A549 (cell line): Measurements from ENCODE around the gene ZNF582. TPM values are rescaled to one million over a fixed set of nuclear protein-coding genes. Genes with fewer than 3 reads are reported as not detected.

ENCODE experiments used
- ATAC-seq, 2 experiments: fragments of 200-7000 bp in 1 of 2; fragments of >200 bp in 1 of 2; cut with Nextera tagmentation in 1 of 2; cut with Tn5 transposase in 1 of 2; 3 replicates each; pipeline versions ENCODE4 v1.8.0 to v1.9.1; 2018 to 2020; ENCODE audit warnings: mild to moderate bottlenecking in 1 of 2, moderate library complexity in 1 of 2
- CTCF ChIA-PET: fragments of 300-600 bp; sonication (Branson Sonifier 250); formaldehyde crosslinking; extraction: SDS; loops from one replicate; lab custom pipeline; 2021; ENCODE audit warnings: antibody characterized with exemption, inconsistent platforms; lab: Yijun Ruan, JAX
- POLR2A ChIA-PET: fragments of 350-600 bp; formaldehyde crosslinking; extraction: SDS; loops from one replicate; lab custom pipeline; 2021; ENCODE audit warnings: antibody characterized with exemption, inconsistent platforms; lab: Yijun Ruan, JAX
- DNase-seq, 2 experiments: peaks; one replicate each; pipeline versions ENCODE4 v3.0.0 to v3.0.0-alpha.2; 2011 to 2016; ENCODE audit warnings: low read depth in 1 of 2, low spot score in 1 of 2
- FAIRE-seq: peaks from 2 replicates; lab custom pipeline; 2011; peaks lifted over from hg19 to GRCh38; lab: Jason Lieb, UNC
- H3K27ac ChIP-seq, 2 experiments: fragments of >200 bp; sonication (Bioruptor Twin); formaldehyde crosslinking; 3 replicates each; pipeline ENCODE4 v1.5.1; 2016 to 2017
- H3K4me1 ChIP-seq: fragments of >200 bp; sonication (Bioruptor Twin); formaldehyde crosslinking; 3 replicates; pipeline ENCODE4 v1.6.1; 2016
- H3K4me2 ChIP-seq: fragments of >200 bp; sonication (Bioruptor Twin); formaldehyde crosslinking; 3 replicates; pipeline ENCODE4 v1.6.1; 2016
- H3K4me3 ChIP-seq: fragments of >200 bp; sonication (Bioruptor Twin); formaldehyde crosslinking; 3 replicates; pipeline ENCODE4 v1.5.1; 2016
- H3K9me3 ChIP-seq: fragments of >200 bp; sonication (Bioruptor Twin); formaldehyde crosslinking; 3 replicates; pipeline ENCODE4 v1.6.1; 2016
- ATOH8 ChIP-seq: fragments of 250-450 bp; sonication (Bioruptor Pico); IDR thresholded peaks from 2 replicates; pipeline ENCODE4 v1.5.0; 2020; ENCODE audit warnings: low read depth, mild to moderate bottlenecking, moderate library complexity
- CBX2 ChIP-seq: fragments of 200-600 bp; sonication (generic); IDR thresholded peaks from 2 replicates; pipeline ENCODE4 v1.6.1; 2016; ENCODE audit warnings: low read depth, mild to moderate bottlenecking, borderline replicate concordance
- EHMT2 ChIP-seq: fragments of 200-600 bp; sonication (generic); IDR thresholded peaks from 2 replicates; pipeline ENCODE4 v1.6.1; 2016; ENCODE audit warnings: antibody characterized with exemption, low read depth, mild to moderate bottlenecking, moderate library complexity
- EP300 ChIP-seq, 2 experiments: fragments of >200 bp; sonication (Bioruptor Twin); formaldehyde crosslinking; IDR thresholded peaks; 2 replicates in 1 of 2; 3 replicates in 1 of 2; pipeline ENCODE4 v1.6.1; 2016 to 2017
- FOSB ChIP-seq: fragments of 250-450 bp; sonication (Bioruptor Pico); IDR thresholded peaks from 2 replicates; pipeline ENCODE4 v1.5.0; 2020; ENCODE audit warnings: mild to moderate bottlenecking, moderate library complexity
- HES2 ChIP-seq: fragments of >200 bp; sonication (Bioruptor Twin); formaldehyde crosslinking; IDR thresholded peaks from 2 replicates; pipeline ENCODE4 v1.6.1; 2016
- HOXA7 ChIP-seq: fragments of 250-450 bp; sonication (Bioruptor Pico); IDR thresholded peaks from 2 replicates; pipeline ENCODE4 v1.5.0; 2020; ENCODE audit warnings: mild to moderate bottlenecking, moderate library complexity
- HOXB13 ChIP-seq: fragments of 250-450 bp; sonication (Bioruptor Pico); IDR thresholded peaks from 2 replicates; pipeline ENCODE4 v1.5.0; 2020; ENCODE audit warnings: low read depth, mild to moderate bottlenecking, moderate library complexity
- HOXB5 ChIP-seq: fragments of 250-450 bp; sonication (Bioruptor Pico); IDR thresholded peaks from 2 replicates; pipeline ENCODE4 v1.5.0; 2020; ENCODE audit warnings: mild to moderate bottlenecking, moderate library complexity
- KDM1A ChIP-seq: fragments of 200-600 bp; sonication (generic); IDR thresholded peaks from 2 replicates; pipeline ENCODE4 v1.6.1; 2016; ENCODE audit warnings: low read depth, mild to moderate bottlenecking
- KDM5A ChIP-seq: fragments of 200-600 bp; sonication (generic); IDR thresholded peaks from 2 replicates; pipeline ENCODE4 v1.6.1; 2016; ENCODE audit warnings: antibody characterized with exemption, mild to moderate bottlenecking
- MAZ ChIP-seq: fragments of 150-350 bp; IDR thresholded peaks from 2 replicates; pipeline ENCODE4 v1.6.1; 2014; ENCODE audit warnings: antibody characterized with exemption, low read depth, low read length, borderline replicate concordance
- NFE2L2 ChIP-seq: fragments of 150-350 bp; conservative IDR thresholded peaks from 2 replicates; pipeline ENCODE4 v1.6.1; 2014; ENCODE audit warnings: low read length
- NPAS2 ChIP-seq: fragments of 250-450 bp; sonication (Bioruptor Pico); IDR thresholded peaks from 2 replicates; pipeline ENCODE4 v1.8.0; 2022; ENCODE audit warnings: mild to moderate bottlenecking, moderate library complexity, borderline replicate concordance
- NR3C1 ChIP-seq: fragments of >200 bp; sonication (Bioruptor Twin); formaldehyde crosslinking; IDR thresholded peaks from 3 replicates; pipeline ENCODE4 v1.6.1; 2017
- RARB ChIP-seq: fragments of 250-450 bp; sonication (Bioruptor Pico); IDR thresholded peaks from 2 replicates; pipeline ENCODE4 v1.8.0; 2021; ENCODE audit warnings: mild to moderate bottlenecking, moderate library complexity
- RFX5 ChIP-seq: fragments of 450-650 bp; IDR thresholded peaks from 2 replicates; pipeline ENCODE4 v1.7.1; 2014; ENCODE audit warnings: antibody characterized with exemption, mild to moderate bottlenecking, moderate library complexity
- SMC3 ChIP-seq: fragments of >200 bp; sonication (Bioruptor Twin); formaldehyde crosslinking; IDR thresholded peaks from 3 replicates; pipeline ENCODE4 v1.6.1; 2018; ENCODE audit warnings: inconsistent platforms
- TP53 ChIP-seq: fragments of 250-450 bp; sonication (Bioruptor Pico); IDR thresholded peaks from 2 replicates; pipeline ENCODE4 v1.5.0; 2021; ENCODE audit warnings: mild to moderate bottlenecking, moderate library complexity
- USF2 ChIP-seq: fragments of 450-650 bp; IDR thresholded peaks from 2 replicates; pipeline ENCODE4 v1.6.1; 2014; ENCODE audit warnings: antibody characterized with exemption
- ZC3H11A ChIP-seq: fragments of 450-650 bp; IDR thresholded peaks from 2 replicates; pipeline ENCODE4 v1.6.1; 2014; ENCODE audit warnings: antibody characterized with exemption, mild to moderate bottlenecking
- WGBS: methylation state at CpG from one replicate; pipeline ENCODE4 v1.1.6; 2017; ENCODE audit errors: missing lambda C conversion rate; 5-methylcytosine and 5-hydroxymethylcytosine counted together
- polyA plus RNA-seq, 4 experiments: library from polyadenylated mRNA; depleted of rRNA in 3 of 4; stranded (reverse); fragments of >200 nt; fragmentation: RNase III in 1 of 4; extraction: RNeasy Plus Mini Kit Qiagen cat#74134 plus additional on column Dnase treatment in 1 of 4; gene quantifications; 2 replicates in 3 of 4; 3 replicates in 1 of 4; pipeline ENCODE4 v1.2.3, GENCODE V29; 2011 to 2017
- TF ChIP-seq, protein P1 (sequence below): fragments of 150-350 bp; IDR thresholded peaks from 2 replicates; pipeline ENCODE4 v1.6.1; 2014; ENCODE audit warnings: low read depth, mild to moderate bottlenecking, low read length
- TF ChIP-seq, protein P2 (sequence below): fragments of 200-600 bp; sonication (generic); IDR thresholded peaks from 2 replicates; pipeline ENCODE4 v1.6.1; 2016; ENCODE audit warnings: antibody characterized with exemption, mild to moderate bottlenecking, moderate library complexity
- TF ChIP-seq, protein P3 (sequence below): fragments of 250-450 bp; sonication (Bioruptor Pico); IDR thresholded peaks from 2 replicates; pipeline ENCODE4 v1.5.0; 2021; ENCODE audit warnings: mild to moderate bottlenecking, moderate library complexity, borderline replicate concordance

Gene ZNF582
- polyA plus RNA-seq, 2 of the 4 experiments (the other 2 are of a cell fraction), result 1.0 to 3.2 TPM

GRCh38 chr19:56377105-56377924 is 16.0 kb downstream of the ZNF582 start:
- Histone ChIP-seq H3K4me2 (no peak overlapping the region), H3K27ac (no peak overlapping the region), H3K4me1 (no peaks in the 10 kb centered on the region), H3K4me3 (no peak overlapping the region), H3K9me3 (peaks cover 88% of the 10 kb centered on the region)
- TF ChIP-seq HOXB5 (CRISPR knock-in tag), result no peak
- TF ChIP-seq MAZ, result no peak
- TF ChIP-seq ZC3H11A, result no peak
- TF ChIP-seq HOXB13 (CRISPR knock-in tag), result no peak
- TF ChIP-seq FOSB (CRISPR knock-in tag), result no peak
- TF ChIP-seq KDM1A, result no peak
- TF ChIP-seq EHMT2, result no peak
- no peak for TF ChIP-seq KDM5A
- TF ChIP-seq HOXA7 (CRISPR knock-in tag), result no peak
- TF ChIP-seq, protein P1, sequence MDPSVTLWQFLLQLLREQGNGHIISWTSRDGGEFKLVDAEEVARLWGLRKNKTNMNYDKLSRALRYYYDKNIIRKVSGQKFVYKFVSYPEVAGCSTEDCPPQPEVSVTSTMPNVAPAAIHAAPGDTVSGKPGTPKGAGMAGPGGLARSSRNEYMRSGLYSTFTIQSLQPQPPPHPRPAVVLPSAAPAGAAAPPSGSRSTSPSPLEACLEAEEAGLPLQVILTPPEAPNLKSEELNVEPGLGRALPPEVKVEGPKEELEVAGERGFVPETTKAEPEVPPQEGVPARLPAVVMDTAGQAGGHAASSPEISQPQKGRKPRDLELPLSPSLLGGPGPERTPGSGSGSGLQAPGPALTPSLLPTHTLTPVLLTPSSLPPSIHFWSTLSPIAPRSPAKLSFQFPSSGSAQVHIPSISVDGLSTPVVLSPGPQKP, result no peak
- TF ChIP-seq TP53, result no peak
- no peak for TF ChIP-seq CBX2
- TF ChIP-seq SMC3, result no peak
- TF ChIP-seq HES2, result no peak
- ChIA-PET CTCF (interaction anchor here (0.7 to 1.0 kb wide), 2 partner anchors 167 to 1606 kb away, joined by 3 read pairs; no protein-coding TSS in a partner anchor), POLR2A (no interaction called here)
- FAIRE-seq (no peak), DNase-seq (peak in 1 of 2 experiments; percentile 35), ATAC-seq (no peak; a peak in 2 of 6 replicates)
- WGBS, result 57% methylated on average over 11 of the region's 11 CpGs

DNA sequence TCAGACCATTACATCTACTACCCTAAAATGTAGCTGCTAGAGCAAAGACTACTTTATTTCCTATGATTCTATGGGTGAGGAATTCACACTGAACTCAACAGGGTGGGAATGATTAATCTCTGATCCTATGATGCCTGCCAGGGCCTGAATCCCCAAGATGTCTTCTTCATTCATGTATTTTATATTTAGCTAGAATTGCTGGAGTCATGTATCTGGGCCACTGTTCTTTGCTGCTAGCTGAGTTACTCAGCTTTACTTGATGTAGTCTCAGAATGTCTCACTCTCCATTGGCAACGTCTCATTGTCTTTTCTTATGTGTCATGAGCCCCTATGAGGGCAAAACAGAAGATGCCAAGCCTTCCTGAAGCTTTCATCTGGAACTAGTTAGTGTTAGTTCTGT is 21.1 kb downstream of the ZNF582 start:
- H3K4me2 ChIP-seq, result no peak overlapping the region
- no peak overlapping the region for H3K27ac ChIP-seq
- no peaks in the 10 kb centered on the region for H3K4me1 ChIP-seq
- H3K9me3 ChIP-seq, result peaks cover 83% of the 10 kb centered on the region
- ATAC-seq (no peak), DNase-seq (no peak), FAIRE-seq (no peak)
- no peak overlapping the region for H3K4me3 ChIP-seq
- ChIA-PET CTCF (interaction anchor here (0.9 to 2.1 kb wide), 3 partner anchors 12 to 38 kb away, joined by 3 to 5 read pairs (median 4); no protein-coding TSS in a partner anchor), POLR2A (no interaction called here)
- 6% methylated on average over 1 of the region's 1 CpG for WGBS
- TF ChIP-seq HES2 (no peak), RARB (CRISPR knock-in tag) (no peak), KDM1A (no peak), HOXA7 (CRISPR knock-in tag) (no peak), EP300 (IDR thresholded peaks at IDR 0.05) (no peak), USF2 (no peak), NFE2L2 (no peak), ATOH8 (CRISPR knock-in tag) (no peak), NPAS2 (CRISPR knock-in tag) (no peak), RFX5 (no peak), NR3C1 (no peak)
- TF ChIP-seq, protein P2, sequence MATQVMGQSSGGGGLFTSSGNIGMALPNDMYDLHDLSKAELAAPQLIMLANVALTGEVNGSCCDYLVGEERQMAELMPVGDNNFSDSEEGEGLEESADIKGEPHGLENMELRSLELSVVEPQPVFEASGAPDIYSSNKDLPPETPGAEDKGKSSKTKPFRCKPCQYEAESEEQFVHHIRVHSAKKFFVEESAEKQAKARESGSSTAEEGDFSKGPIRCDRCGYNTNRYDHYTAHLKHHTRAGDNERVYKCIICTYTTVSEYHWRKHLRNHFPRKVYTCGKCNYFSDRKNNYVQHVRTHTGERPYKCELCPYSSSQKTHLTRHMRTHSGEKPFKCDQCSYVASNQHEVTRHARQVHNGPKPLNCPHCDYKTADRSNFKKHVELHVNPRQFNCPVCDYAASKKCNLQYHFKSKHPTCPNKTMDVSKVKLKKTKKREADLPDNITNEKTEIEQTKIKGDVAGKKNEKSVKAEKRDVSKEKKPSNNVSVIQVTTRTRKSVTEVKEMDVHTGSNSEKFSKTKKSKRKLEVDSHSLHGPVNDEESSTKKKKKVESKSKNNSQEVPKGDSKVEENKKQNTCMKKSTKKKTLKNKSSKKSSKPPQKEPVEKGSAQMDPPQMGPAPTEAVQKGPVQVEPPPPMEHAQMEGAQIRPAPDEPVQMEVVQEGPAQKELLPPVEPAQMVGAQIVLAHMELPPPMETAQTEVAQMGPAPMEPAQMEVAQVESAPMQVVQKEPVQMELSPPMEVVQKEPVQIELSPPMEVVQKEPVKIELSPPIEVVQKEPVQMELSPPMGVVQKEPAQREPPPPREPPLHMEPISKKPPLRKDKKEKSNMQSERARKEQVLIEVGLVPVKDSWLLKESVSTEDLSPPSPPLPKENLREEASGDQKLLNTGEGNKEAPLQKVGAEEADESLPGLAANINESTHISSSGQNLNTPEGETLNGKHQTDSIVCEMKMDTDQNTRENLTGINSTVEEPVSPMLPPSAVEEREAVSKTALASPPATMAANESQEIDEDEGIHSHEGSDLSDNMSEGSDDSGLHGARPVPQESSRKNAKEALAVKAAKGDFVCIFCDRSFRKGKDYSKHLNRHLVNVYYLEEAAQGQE, result no peak
- TF ChIP-seq, protein P3, sequence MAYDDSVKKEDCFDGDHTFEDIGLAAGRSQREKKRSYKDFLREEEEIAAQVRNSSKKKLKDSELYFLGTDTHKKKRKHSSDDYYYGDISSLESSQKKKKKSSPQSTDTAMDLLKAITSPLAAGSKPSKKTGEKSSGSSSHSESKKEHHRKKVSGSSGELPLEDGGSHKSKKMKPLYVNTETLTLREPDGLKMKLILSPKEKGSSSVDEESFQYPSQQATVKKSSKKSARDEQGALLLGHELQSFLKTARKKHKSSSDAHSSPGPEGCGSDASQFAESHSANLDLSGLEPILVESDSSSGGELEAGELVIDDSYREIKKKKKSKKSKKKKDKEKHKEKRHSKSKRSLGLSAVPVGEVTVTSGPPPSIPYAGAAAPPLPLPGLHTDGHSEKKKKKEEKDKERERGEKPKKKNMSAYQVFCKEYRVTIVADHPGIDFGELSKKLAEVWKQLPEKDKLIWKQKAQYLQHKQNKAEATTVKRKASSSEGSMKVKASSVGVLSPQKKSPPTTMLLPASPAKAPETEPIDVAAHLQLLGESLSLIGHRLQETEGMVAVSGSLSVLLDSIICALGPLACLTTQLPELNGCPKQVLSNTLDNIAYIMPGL (CRISPR knock-in tag), result no peak
